Tibial nerve (tissue), 4 donors: ENCODE measurements around the gene RNF8.

Source experiments
- EP300 ChIP-seq, 2 donors: sonication (generic); formaldehyde crosslinking; IDR thresholded peaks; one replicate each; pipeline ENCODE4 v1.6.1; 2017; ENCODE audit warnings: antibody characterized with exemption in 2 of 2, mild to moderate bottlenecking in 1 of 2
- POLR2A ChIP-seq, 2 donors: fragments of 450-650 bp; IDR thresholded peaks; one replicate each; pipeline ENCODE4 v1.6.1; 2017; ENCODE audit warnings: antibody characterized with exemption in 2 of 2, mild to moderate bottlenecking in 2 of 2, moderate library complexity in 2 of 2
- TF ChIP-seq, protein P1 (sequence below), 5 experiments: fragments of 200-600 bp in 3 of 5; fragments of 450-650 bp in 2 of 5; sonication (generic) in 3 of 5; IDR thresholded peaks; one replicate each; pipeline ENCODE4 v1.5.1; 2016 to 2019; ENCODE audit warnings: antibody characterized with exemption in 5 of 5, mild to moderate bottlenecking in 3 of 5, moderate library complexity in 2 of 5

DNA sequence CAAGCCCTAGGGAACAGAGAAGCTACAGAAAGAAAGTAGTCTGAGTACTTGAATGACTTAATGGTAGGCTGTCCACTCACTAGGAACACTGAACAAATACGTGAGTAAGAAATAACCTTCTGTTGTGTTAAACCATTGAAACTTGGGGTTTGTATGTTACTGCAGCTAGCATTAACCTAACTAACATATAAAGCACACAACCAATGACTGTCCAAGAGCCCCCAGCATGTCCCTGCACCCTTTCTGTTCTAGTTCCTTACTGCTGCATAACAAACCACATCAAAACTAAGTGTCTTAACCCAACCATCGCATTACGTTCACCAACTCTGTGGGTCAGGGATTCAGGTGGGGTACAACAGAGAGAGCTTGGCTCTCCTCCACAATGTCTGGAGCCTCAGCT lies 10.5 kb upstream of the RNF8 start:
- TF ChIP-seq, protein P1, sequence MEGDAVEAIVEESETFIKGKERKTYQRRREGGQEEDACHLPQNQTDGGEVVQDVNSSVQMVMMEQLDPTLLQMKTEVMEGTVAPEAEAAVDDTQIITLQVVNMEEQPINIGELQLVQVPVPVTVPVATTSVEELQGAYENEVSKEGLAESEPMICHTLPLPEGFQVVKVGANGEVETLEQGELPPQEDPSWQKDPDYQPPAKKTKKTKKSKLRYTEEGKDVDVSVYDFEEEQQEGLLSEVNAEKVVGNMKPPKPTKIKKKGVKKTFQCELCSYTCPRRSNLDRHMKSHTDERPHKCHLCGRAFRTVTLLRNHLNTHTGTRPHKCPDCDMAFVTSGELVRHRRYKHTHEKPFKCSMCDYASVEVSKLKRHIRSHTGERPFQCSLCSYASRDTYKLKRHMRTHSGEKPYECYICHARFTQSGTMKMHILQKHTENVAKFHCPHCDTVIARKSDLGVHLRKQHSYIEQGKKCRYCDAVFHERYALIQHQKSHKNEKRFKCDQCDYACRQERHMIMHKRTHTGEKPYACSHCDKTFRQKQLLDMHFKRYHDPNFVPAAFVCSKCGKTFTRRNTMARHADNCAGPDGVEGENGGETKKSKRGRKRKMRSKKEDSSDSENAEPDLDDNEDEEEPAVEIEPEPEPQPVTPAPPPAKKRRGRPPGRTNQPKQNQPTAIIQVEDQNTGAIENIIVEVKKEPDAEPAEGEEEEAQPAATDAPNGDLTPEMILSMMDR (IDR thresholded peaks at IDR 0.05), result no peak
- TF ChIP-seq POLR2A (IDR thresholded peaks at IDR 0.05) (no peak), EP300 (IDR thresholded peaks at IDR 0.05) (no peak)
